Panc1 (cell line): Measurements from ENCODE around the gene CS. TPM values are rescaled to one million over a fixed set of nuclear protein-coding genes. Genes with fewer than 3 reads are reported as not detected.

Source experiments
- ATAC-seq: fragments of 200-7000 bp; cut with Tn5 transposase; 2 replicates; pipeline ENCODE4 v1.9.1; 2020; ENCODE audit warnings: mild to moderate bottlenecking, moderate library complexity
- BruUV-seq: library from RNA; stranded (reverse); fragments of 400-500 nt; replicated peaks from 2 replicates; lab custom pipeline; 2021; lab: Mats Ljungman, UMichigan
- CTCF ChIA-PET: fragments of 300-600 bp; sonication (Branson Sonifier 250); formaldehyde crosslinking; loops from one replicate; lab custom pipeline; 2022; ENCODE audit warnings: antibody characterized with exemption; lab: Charles Lee
- POLR2A ChIA-PET: fragments of 300-600 bp; sonication (Branson Sonifier 250); formaldehyde crosslinking; loops from one replicate; lab custom pipeline; 2022; ENCODE audit warnings: antibody characterized with exemption; lab: Charles Lee
- DNase-seq: peaks from one replicate; pipeline ENCODE4 v3.0.0-alpha.2; 2010; ENCODE audit warnings: low read depth, low spot score
- H3K27ac ChIP-seq: 2 replicates; pipeline ENCODE4 v1.5.1; 2011; ENCODE audit warnings: mild to moderate bottlenecking, low read length, inconsistent platforms
- H3K27me3 ChIP-seq: fragments of 200-500 bp; sonication (Bioruptor generic); 2 replicates; pipeline ENCODE4 v1.6.0; 2014; ENCODE audit warnings: low read length, inconsistent platforms; ENCODE audit not compliant: control insufficient read depth, insufficient read depth
- H3K36me3 ChIP-seq: fragments of 200-500 bp; sonication (Bioruptor generic); 2 replicates; pipeline ENCODE4 v1.5.1; 2014; ENCODE audit warnings: inconsistent platforms, mild to moderate bottlenecking, low read length, moderate library complexity; ENCODE audit not compliant: control insufficient read depth, insufficient read depth
- H3K4me1 ChIP-seq: 2 replicates; pipeline ENCODE4 v1.5.1; 2011; ENCODE audit warnings: inconsistent platforms, mild to moderate bottlenecking, low read length, moderate library complexity; ENCODE audit not compliant: control insufficient read depth, insufficient read depth
- H3K4me3 ChIP-seq, 2 experiments: 2 replicates each; pipeline ENCODE4 v1.5.1; 2011 to 2012; ENCODE audit warnings: low read depth in 2 of 2, low read length in 2 of 2, mild to moderate bottlenecking in 2 of 2, inconsistent platforms in 1 of 2, moderate library complexity in 1 of 2
- H3K9me3 ChIP-seq: fragments of 200-500 bp; sonication (Bioruptor generic); 2 replicates; pipeline ENCODE4 v1.5.1; 2014; ENCODE audit warnings: low read depth, mild to moderate bottlenecking, inconsistent platforms, low read length, moderate library complexity; ENCODE audit not compliant: control insufficient read depth, insufficient read depth
- POLR2AphosphoS5 ChIP-seq: IDR thresholded peaks from 2 replicates; pipeline ENCODE4 v1.6.1; 2012; ENCODE audit warnings: mild to moderate bottlenecking, low read depth, low read length, moderate library complexity
- REST ChIP-seq, 2 experiments: IDR thresholded peaks; 2 replicates each; pipeline ENCODE4 v1.6.1; 2011 to 2012; ENCODE audit warnings: low read depth in 2 of 2, control low read depth in 1 of 2, low read length in 1 of 2, mild to moderate bottlenecking in 1 of 2, moderate library complexity in 1 of 2; ENCODE audit not compliant: insufficient read depth in 1 of 2
- SIN3A ChIP-seq: IDR thresholded peaks from 2 replicates; pipeline ENCODE4 v1.6.1; 2012; ENCODE audit warnings: low read depth, mild to moderate bottlenecking, low read length, moderate library complexity, borderline replicate concordance; ENCODE audit not compliant: insufficient read depth
- TCF7L2 ChIP-seq: IDR thresholded peaks from 2 replicates; pipeline ENCODE4 v1.6.1; 2011; ENCODE audit warnings: mild to moderate bottlenecking, low read depth, low read length, inconsistent platforms
- in situ Hi-C: cut with HindIII; loops from 2 replicates; pipeline ENCODE4 v1.10.0; 2016; ENCODE audit warnings: low sequenced_read_pairs, low pct_unique_long_range_greater_than_20kb
- intact Hi-C: fragments of 100-400 bp; cut with micrococcal nuclease; formaldehyde crosslinking; loops from one replicate; pipeline ENCODE4 v1.10.0; 2022; ENCODE audit not compliant: unreplicated experiment
- total RNA-seq: library from RNA; stranded (reverse); gene quantifications from one replicate; pipeline ENCODE4 v1.2.1, GENCODE V29; 2021; ENCODE audit not compliant: unreplicated experiment
- TF ChIP-seq, protein P1 (sequence below): fragments of 450-650 bp; IDR thresholded peaks from 2 replicates; pipeline ENCODE4 v1.5.1; 2017; ENCODE audit warnings: mild to moderate bottlenecking

The CS gene
- total RNA-seq, 1 experiment from 2014 or later = 240 TPM

DNA sequence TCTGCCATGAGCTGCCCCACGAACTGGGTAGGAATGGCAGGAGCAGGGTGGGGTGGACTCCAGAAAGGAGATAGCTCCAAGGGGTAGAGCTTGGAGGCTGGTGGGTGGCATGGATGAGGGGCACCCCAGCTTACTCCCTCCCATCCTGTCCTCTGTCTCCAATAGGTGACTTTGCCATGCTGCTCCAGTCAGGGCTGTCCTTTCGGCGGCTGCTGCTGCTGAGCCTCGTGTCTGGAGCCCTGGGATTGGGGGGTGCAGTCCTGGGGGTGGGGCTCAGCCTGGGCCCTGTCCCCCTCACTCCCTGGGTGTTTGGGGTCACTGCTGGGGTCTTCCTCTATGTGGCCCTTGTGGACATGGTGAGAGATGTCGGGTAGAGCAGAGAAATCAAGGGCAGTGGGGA lies 63.1 kb downstream of the CS start:
- H3K4me1 ChIP-seq = no peaks in the 10 kb centered on the region
- peaks cover 4% of the 10 kb centered on the region; the same call in 1 of the 2 replicates for H3K36me3 ChIP-seq
- DNase-seq = no peak
- intact Hi-C loops = no loop called here
- POLR2A ChIA-PET = no interaction called here
- H3K9me3 ChIP-seq = no peaks in the 10 kb centered on the region
- no TSS peak for BruUV-seq
- in situ Hi-C loops = no loop called here
- no peak overlapping the region for H3K4me3 ChIP-seq
- no peak overlapping the region for H3K27ac ChIP-seq
- CTCF ChIA-PET = no interaction called here
- no peaks in the 10 kb centered on the region for H3K27me3 ChIP-seq
- TF ChIP-seq SIN3A = no peak
- no peak for TF ChIP-seq REST (IDR thresholded peaks at IDR 0.05; ENCODE audit: insufficient read depth in 1 of 2, low read depth in 2 of 2, low read length in 1 of 2)
- TF ChIP-seq TCF7L2 = no peak
- 0 out of 2 replicates have a peak, but pooled peaks have one; percentile 6 for TF ChIP-seq POLR2AphosphoS5
- TF ChIP-seq, protein P1, sequence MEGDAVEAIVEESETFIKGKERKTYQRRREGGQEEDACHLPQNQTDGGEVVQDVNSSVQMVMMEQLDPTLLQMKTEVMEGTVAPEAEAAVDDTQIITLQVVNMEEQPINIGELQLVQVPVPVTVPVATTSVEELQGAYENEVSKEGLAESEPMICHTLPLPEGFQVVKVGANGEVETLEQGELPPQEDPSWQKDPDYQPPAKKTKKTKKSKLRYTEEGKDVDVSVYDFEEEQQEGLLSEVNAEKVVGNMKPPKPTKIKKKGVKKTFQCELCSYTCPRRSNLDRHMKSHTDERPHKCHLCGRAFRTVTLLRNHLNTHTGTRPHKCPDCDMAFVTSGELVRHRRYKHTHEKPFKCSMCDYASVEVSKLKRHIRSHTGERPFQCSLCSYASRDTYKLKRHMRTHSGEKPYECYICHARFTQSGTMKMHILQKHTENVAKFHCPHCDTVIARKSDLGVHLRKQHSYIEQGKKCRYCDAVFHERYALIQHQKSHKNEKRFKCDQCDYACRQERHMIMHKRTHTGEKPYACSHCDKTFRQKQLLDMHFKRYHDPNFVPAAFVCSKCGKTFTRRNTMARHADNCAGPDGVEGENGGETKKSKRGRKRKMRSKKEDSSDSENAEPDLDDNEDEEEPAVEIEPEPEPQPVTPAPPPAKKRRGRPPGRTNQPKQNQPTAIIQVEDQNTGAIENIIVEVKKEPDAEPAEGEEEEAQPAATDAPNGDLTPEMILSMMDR = no peak
- no peak for ATAC-seq

- H3K27ac ChIP-seq = no peak overlapping the region
- POLR2A ChIA-PET = no interaction called here
- CTCF ChIA-PET = no interaction called here
- no peaks in the 10 kb centered on the region for H3K27me3 ChIP-seq
- TF ChIP-seq TCF7L2 (no peak), SIN3A (no peak), POLR2AphosphoS5 (no peak), REST (IDR thresholded peaks at IDR 0.05; ENCODE audit: insufficient read depth in 1 of 2, low read depth in 2 of 2, low read length in 1 of 2) (no peak)
- TF ChIP-seq, protein P1 = no peak
- H3K9me3 ChIP-seq = no peaks in the 10 kb centered on the region
- in situ Hi-C loops = no loop called here
- ATAC-seq (no peak), DNase-seq (no peak)
- no TSS peak for BruUV-seq
- no peak overlapping the region for H3K4me3 ChIP-seq
- intact Hi-C loops = no loop called here
- H3K4me1 ChIP-seq = no peaks in the 10 kb centered on the region
- no peaks in the 10 kb centered on the region; the same call in 1 of the 2 replicates for H3K36me3 ChIP-seq
Measured at GRCh38 chr12:56236091-56236490, 64.0 kb downstream of the CS start.
